ENCODE data around the gene INSC.

Gene INSC

GRCh38 chr11:15107730-15108515, 6.8 kb upstream of the INSC start:
- Histone ChIP-seq H3K27me3 (ENCODE audit: insufficient read depth, low read length) (no peaks in the 10 kb centered on the region), H3K14ac (ENCODE audit: low read length) (no peak overlapping the region), H3K23ac (ENCODE audit: low read length) (no peak overlapping the region), H2BK12ac (ENCODE audit: low read length) (no peak overlapping the region), H2BK5ac (ENCODE audit: low read depth, low read length, poor library complexity) (no peak overlapping the region), H3K4me1 (ENCODE audit: control insufficient read depth in 1 of 2, insufficient read depth in 2 of 2, low read length in 2 of 2) (no peaks in the 10 kb centered on the region), H4K91ac (ENCODE audit: low read depth, low read length) (no peak overlapping the region), H3K79me2 (ENCODE audit: control insufficient read depth, insufficient read depth, low read length, poor library complexity) (no peaks in the 10 kb centered on the region), H4K12ac (ENCODE audit: low read depth, low read length) (no peak overlapping the region), H2AK5ac (ENCODE audit: low read length) (no peak overlapping the region), H3K9me3 (ENCODE audit: insufficient read depth, low read depth, low read length) (no peaks in the 10 kb centered on the region), H4K8ac (ENCODE audit: low read depth, low read length) (no peak overlapping the region), H2BK120ac (ENCODE audit: insufficient read depth, low read length, poor library complexity) (no peak overlapping the region), H3K79me1 (ENCODE audit: low read length) (no peaks in the 10 kb centered on the region), H3K4me2 (ENCODE audit: low read length) (no peak overlapping the region), H3K18ac (ENCODE audit: low read length) (no peak overlapping the region), H3K4ac (ENCODE audit: low read depth, low read length) (no peak overlapping the region), H3K9ac (ENCODE audit: low read length) (no peak overlapping the region), H3K36me3 (ENCODE audit: control insufficient read depth in 1 of 2, insufficient read depth in 2 of 2, low read length in 2 of 2) (no peaks in the 10 kb centered on the region), H3K4me3 (ENCODE audit: low read depth, low read length) (no peak overlapping the region), H3K27ac (ENCODE audit: low read depth, low read length) (no peak overlapping the region), H2AFZ (ENCODE audit: insufficient read depth, low read length, poor library complexity) (no peak overlapping the region)
- DNase-seq, result no peak
- no CpG with 5 or more reads among the region's 4 CpGs for WGBS (ENCODE audit: extremely low coverage, insufficient coverage, insufficient read length)

- Histone ChIP-seq H2AK5ac (ENCODE audit: low read length) (no peak overlapping the region), H3K4me1 (ENCODE audit: control insufficient read depth in 1 of 2, insufficient read depth in 2 of 2, low read length in 2 of 2) (no peaks in the 10 kb centered on the region), H3K4ac (ENCODE audit: low read depth, low read length) (no peak overlapping the region), H2AFZ (ENCODE audit: insufficient read depth, low read length, poor library complexity) (no peak overlapping the region), H2BK12ac (ENCODE audit: low read length) (no peak overlapping the region), H2BK120ac (ENCODE audit: insufficient read depth, low read length, poor library complexity) (no peak overlapping the region), H3K27ac (ENCODE audit: low read depth, low read length) (no peak overlapping the region), H4K12ac (ENCODE audit: low read depth, low read length) (no peak overlapping the region), H3K36me3 (ENCODE audit: control insufficient read depth in 1 of 2, insufficient read depth in 2 of 2, low read length in 2 of 2) (no peaks in the 10 kb centered on the region), H3K23ac (ENCODE audit: low read length) (no peak overlapping the region), H3K14ac (ENCODE audit: low read length) (no peak overlapping the region), H4K8ac (ENCODE audit: low read depth, low read length) (no peak overlapping the region), H3K27me3 (ENCODE audit: insufficient read depth, low read length) (no peaks in the 10 kb centered on the region), H3K9me3 (ENCODE audit: insufficient read depth, low read depth, low read length) (no peaks in the 10 kb centered on the region), H3K79me2 (ENCODE audit: control insufficient read depth, insufficient read depth, low read length, poor library complexity) (no peaks in the 10 kb centered on the region), H3K9ac (ENCODE audit: low read length) (no peak overlapping the region), H3K4me3 (ENCODE audit: low read depth, low read length) (no peak overlapping the region), H4K91ac (ENCODE audit: low read depth, low read length) (no peak overlapping the region), H3K18ac (ENCODE audit: low read length) (no peak overlapping the region), H3K79me1 (ENCODE audit: low read length) (no peaks in the 10 kb centered on the region), H3K4me2 (ENCODE audit: low read length) (no peak overlapping the region), H2BK5ac (ENCODE audit: low read depth, low read length, poor library complexity) (no peak overlapping the region)
- no peak for DNase-seq
- no CpG with 5 or more reads among the region's 2 CpGs for WGBS (ENCODE audit: extremely low coverage, insufficient coverage, insufficient read length)
These were observed 6.1 kb upstream of the INSC start for GRCh38 chr11:15108592-15109130.

GRCh38 chr11:15109602-15110001, 5.1 kb upstream of the INSC start:
- no peak overlapping the region for H2BK12ac ChIP-seq (ENCODE audit: low read length)
- no peak overlapping the region for H4K91ac ChIP-seq (ENCODE audit: low read depth, low read length)
- H3K18ac ChIP-seq (ENCODE audit: low read length), result no peak overlapping the region
- no peak overlapping the region for H3K4me2 ChIP-seq (ENCODE audit: low read length)
- H3K79me2 ChIP-seq (ENCODE audit: control insufficient read depth, insufficient read depth, low read length, poor library complexity), result no peaks in the 10 kb centered on the region
- H4K12ac ChIP-seq (ENCODE audit: low read depth, low read length), result no peak overlapping the region
- no peak overlapping the region for H2BK5ac ChIP-seq (ENCODE audit: low read depth, low read length, poor library complexity)
- H2AFZ ChIP-seq (ENCODE audit: insufficient read depth, low read length, poor library complexity), result no peak overlapping the region
- no peak overlapping the region for H4K8ac ChIP-seq (ENCODE audit: low read depth, low read length)
- H3K27me3 ChIP-seq (ENCODE audit: insufficient read depth, low read length), result peaks cover 5% of the 10 kb centered on the region
- H3K4ac ChIP-seq (ENCODE audit: low read depth, low read length), result no peak overlapping the region
- no peaks in the 10 kb centered on the region for H3K36me3 ChIP-seq (ENCODE audit: control insufficient read depth in 1 of 2, insufficient read depth in 2 of 2, low read length in 2 of 2)
- no peak overlapping the region for H2AK5ac ChIP-seq (ENCODE audit: low read length)
- no peak overlapping the region for H3K14ac ChIP-seq (ENCODE audit: low read length)
- no peaks in the 10 kb centered on the region for H3K79me1 ChIP-seq (ENCODE audit: low read length)
- no peak overlapping the region for H2BK120ac ChIP-seq (ENCODE audit: insufficient read depth, low read length, poor library complexity)
- no peak overlapping the region for H3K4me3 ChIP-seq (ENCODE audit: low read depth, low read length)
- H3K4me1 ChIP-seq (ENCODE audit: control insufficient read depth in 1 of 2, insufficient read depth in 2 of 2, low read length in 2 of 2), result peaks cover 0 to 4% of the 10 kb centered on the region in 2 experiments
- no peaks in the 10 kb centered on the region for H3K9me3 ChIP-seq (ENCODE audit: insufficient read depth, low read depth, low read length)
- H3K9ac ChIP-seq (ENCODE audit: low read length), result no peak overlapping the region
- DNase-seq, result no peak
- H3K27ac ChIP-seq (ENCODE audit: low read depth, low read length), result no peak overlapping the region
- no CpG with 5 or more reads among the region's 2 CpGs for WGBS (ENCODE audit: extremely low coverage, insufficient coverage, insufficient read length)
- H3K23ac ChIP-seq (ENCODE audit: low read length), result no peak overlapping the region

GRCh38 chr11:15111215-15111614, 3.5 kb upstream of the INSC start:
- Histone ChIP-seq H2AFZ (ENCODE audit: insufficient read depth, low read length, poor library complexity) (no peak overlapping the region), H3K79me2 (ENCODE audit: control insufficient read depth, insufficient read depth, low read length, poor library complexity) (no peaks in the 10 kb centered on the region), H4K12ac (ENCODE audit: low read depth, low read length) (no peak overlapping the region), H3K4me2 (ENCODE audit: low read length) (no peak overlapping the region), H4K8ac (ENCODE audit: low read depth, low read length) (no peak overlapping the region), H3K14ac (ENCODE audit: low read length) (no peak overlapping the region), H3K79me1 (ENCODE audit: low read length) (no peaks in the 10 kb centered on the region), H3K27ac (ENCODE audit: low read depth, low read length) (no peak overlapping the region), H3K9ac (ENCODE audit: low read length) (no peak overlapping the region), H2BK12ac (ENCODE audit: low read length) (no peak overlapping the region), H3K9me3 (ENCODE audit: insufficient read depth, low read depth, low read length) (peaks cover 3% of the 10 kb centered on the region), H2AK5ac (ENCODE audit: low read length) (no peak overlapping the region), H3K4me1 (ENCODE audit: control insufficient read depth in 1 of 2, insufficient read depth in 2 of 2, low read length in 2 of 2) (peaks cover 0 to 4% of the 10 kb centered on the region in 2 experiments), H3K4me3 (ENCODE audit: low read depth, low read length) (no peak overlapping the region), H2BK5ac (ENCODE audit: low read depth, low read length, poor library complexity) (no peak overlapping the region), H2BK120ac (ENCODE audit: insufficient read depth, low read length, poor library complexity) (no peak overlapping the region), H3K4ac (ENCODE audit: low read depth, low read length) (no peak overlapping the region), H3K36me3 (ENCODE audit: control insufficient read depth in 1 of 2, insufficient read depth in 2 of 2, low read length in 2 of 2) (no peaks in the 10 kb centered on the region), H3K18ac (ENCODE audit: low read length) (no peak overlapping the region), H4K91ac (ENCODE audit: low read depth, low read length) (no peak overlapping the region), H3K23ac (ENCODE audit: low read length) (no peak overlapping the region), H3K27me3 (ENCODE audit: insufficient read depth, low read length) (peaks cover 11% of the 10 kb centered on the region)
- no peak for DNase-seq
- no CpG with 5 or more reads among the region's 3 CpGs for WGBS (ENCODE audit: extremely low coverage, insufficient coverage, insufficient read length)

Data from trophoblast cell (in vitro differentiated cells and primary cell).